Measurements from ENCODE around the gene PTTG2.

- TF ChIP-seq, protein P1, sequence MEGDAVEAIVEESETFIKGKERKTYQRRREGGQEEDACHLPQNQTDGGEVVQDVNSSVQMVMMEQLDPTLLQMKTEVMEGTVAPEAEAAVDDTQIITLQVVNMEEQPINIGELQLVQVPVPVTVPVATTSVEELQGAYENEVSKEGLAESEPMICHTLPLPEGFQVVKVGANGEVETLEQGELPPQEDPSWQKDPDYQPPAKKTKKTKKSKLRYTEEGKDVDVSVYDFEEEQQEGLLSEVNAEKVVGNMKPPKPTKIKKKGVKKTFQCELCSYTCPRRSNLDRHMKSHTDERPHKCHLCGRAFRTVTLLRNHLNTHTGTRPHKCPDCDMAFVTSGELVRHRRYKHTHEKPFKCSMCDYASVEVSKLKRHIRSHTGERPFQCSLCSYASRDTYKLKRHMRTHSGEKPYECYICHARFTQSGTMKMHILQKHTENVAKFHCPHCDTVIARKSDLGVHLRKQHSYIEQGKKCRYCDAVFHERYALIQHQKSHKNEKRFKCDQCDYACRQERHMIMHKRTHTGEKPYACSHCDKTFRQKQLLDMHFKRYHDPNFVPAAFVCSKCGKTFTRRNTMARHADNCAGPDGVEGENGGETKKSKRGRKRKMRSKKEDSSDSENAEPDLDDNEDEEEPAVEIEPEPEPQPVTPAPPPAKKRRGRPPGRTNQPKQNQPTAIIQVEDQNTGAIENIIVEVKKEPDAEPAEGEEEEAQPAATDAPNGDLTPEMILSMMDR (IDR thresholded peaks at IDR 0.05) = no peak
- TF ChIP-seq POLR2A (IDR thresholded peaks at IDR 0.05) = peak in 2 of 3 donors; percentile 12 to 19
These were observed 16.8 kb downstream of the PTTG2 start for GRCh38 chr4:37976991-37977470.

Measured in body of pancreas (tissue), 4 donors.